Left lobe of liver (tissue), 2 donors: ENCODE results near the gene CLCN6. TPM values are rescaled to one million over a fixed set of nuclear protein-coding genes. Genes with fewer than 3 reads are reported as not detected.
A peak's percentile ranks its signal among the peaks of the same experiment; 100 is the strongest.

Experiments
- ATAC-seq: fragments of 200-7000 bp; cut with Tn5 transposase; one replicate; pipeline ENCODE4 v1.9.1; 2020; ENCODE audit warnings: mild to moderate bottlenecking, moderate library complexity
- DNase-seq: peaks from one replicate; pipeline ENCODE4 v3.0.0-alpha.2; 2020; ENCODE audit warnings: low spot score
- total RNA-seq: library from RNA; stranded (reverse); gene quantifications from one replicate; pipeline ENCODE4 v1.2.1, GENCODE V29; 2021
- donor health status: DM: no; HTN: no; CAD: no; lungs with moderate emphysema.
- donor health status: DM: no; HTN: yes; CAD: no.

The CLCN6 gene, protein sequence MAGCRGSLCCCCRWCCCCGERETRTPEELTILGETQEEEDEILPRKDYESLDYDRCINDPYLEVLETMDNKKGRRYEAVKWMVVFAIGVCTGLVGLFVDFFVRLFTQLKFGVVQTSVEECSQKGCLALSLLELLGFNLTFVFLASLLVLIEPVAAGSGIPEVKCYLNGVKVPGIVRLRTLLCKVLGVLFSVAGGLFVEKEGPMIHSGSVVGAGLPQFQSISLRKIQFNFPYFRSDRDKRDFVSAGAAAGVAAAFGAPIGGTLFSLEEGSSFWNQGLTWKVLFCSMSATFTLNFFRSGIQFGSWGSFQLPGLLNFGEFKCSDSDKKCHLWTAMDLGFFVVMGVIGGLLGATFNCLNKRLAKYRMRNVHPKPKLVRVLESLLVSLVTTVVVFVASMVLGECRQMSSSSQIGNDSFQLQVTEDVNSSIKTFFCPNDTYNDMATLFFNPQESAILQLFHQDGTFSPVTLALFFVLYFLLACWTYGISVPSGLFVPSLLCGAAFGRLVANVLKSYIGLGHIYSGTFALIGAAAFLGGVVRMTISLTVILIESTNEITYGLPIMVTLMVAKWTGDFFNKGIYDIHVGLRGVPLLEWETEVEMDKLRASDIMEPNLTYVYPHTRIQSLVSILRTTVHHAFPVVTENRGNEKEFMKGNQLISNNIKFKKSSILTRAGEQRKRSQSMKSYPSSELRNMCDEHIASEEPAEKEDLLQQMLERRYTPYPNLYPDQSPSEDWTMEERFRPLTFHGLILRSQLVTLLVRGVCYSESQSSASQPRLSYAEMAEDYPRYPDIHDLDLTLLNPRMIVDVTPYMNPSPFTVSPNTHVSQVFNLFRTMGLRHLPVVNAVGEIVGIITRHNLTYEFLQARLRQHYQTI
- total RNA-seq: 10.8 TPM

GRCh38 chr1:11805422-11806306 is at the start of gene CLCN6, which contains the start of gene MTHFR:
Gene CLCN6, plus strand, starts transcription at chr1:11806191. Its CDS starts 72 bp downstream, at chr1:11806263.
Gene MTHFR, minus strand, starts transcription at chr1:11805964. Its CDS starts 2,848 bp downstream, at chr1:11803116.
- DNase-seq (peak; percentile 100), ATAC-seq (peak; percentile 88)

DNA sequence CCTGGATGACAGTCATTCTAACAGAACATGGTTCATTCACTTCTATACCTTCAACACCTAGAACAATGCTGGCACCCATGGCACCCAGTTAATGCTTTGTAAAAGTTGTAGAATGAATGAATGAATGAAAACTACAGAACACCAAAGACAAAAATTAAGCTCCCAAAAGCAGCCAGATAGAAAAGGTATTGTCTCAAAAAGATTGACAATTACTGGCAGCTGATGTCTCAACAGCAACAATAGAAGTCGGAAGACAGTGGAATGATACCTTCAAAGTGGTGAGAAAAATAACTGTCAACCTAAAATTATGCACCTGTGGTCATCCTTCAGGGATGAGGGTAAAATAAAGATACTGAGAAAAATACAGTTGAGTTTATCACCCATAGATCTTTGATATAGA is 48.9 kb upstream of the CLCN6 start:
- ATAC-seq: no peak
- no peak for DNase-seq

DNA sequence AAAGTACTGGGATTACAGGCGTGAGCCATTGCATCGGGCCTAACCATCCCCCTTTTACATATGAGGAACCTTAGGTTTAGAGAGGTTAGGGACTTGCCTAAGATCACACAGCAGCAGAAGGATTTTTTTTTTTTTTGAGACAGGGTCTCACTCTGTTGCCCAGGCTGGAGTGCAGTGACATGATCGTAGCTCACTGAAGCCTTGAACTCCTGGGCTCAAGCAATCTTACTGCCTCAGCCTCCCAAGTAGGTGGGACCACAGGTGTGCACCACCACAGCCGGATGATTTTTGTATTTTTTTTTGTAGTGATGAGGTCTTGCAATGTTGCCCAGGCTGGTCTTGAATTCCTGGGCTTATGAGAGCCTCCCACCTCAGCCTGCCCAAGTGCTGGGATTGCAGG is 46.2 kb upstream of the CLCN6 start:
- ATAC-seq: no peak
- no peak for DNase-seq

GRCh38 chr1:11761285-11761684 is 44.7 kb upstream of the CLCN6 start:
- no peak for ATAC-seq
- no peak for DNase-seq

GRCh38 chr1:11761988-11762406 is 44.0 kb upstream of the CLCN6 start, which contains the start of gene C1orf167:
Gene C1orf167, plus strand, starts transcription at chr1:11762193. Its CDS starts 2,208 bp downstream, at chr1:11764401.
- ATAC-seq: peak; percentile 47
- no peak for DNase-seq

GRCh38 chr1:11764115-11764514 is 41.9 kb upstream of the CLCN6 start:
- ATAC-seq (no peak), DNase-seq (no peak)

DNA sequence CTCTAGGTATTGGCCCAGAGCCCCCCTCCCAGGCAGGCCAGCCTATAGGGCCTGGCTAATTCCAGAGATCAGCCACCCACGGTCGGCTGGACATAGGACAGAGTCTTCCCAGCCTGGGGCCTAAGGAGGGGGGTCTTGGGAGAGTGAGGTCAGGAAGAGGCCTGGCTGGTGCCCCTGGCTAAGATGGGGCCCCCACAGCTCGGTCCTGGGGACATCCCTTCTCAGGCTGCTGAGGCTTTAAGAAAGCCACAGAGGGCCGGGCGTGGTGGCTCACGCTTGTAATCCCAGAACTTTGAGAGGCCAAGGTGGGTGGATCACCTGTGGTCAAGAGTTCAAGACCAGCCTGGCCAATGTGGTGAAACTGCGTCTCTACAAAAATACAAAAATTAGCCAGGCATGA is 41.5 kb upstream of the CLCN6 start:
- DNase-seq: no peak
- no peak for ATAC-seq

GRCh38 chr1:11765661-11766428 is 40.1 kb upstream of the CLCN6 start:
- no peak for DNase-seq
- no peak for ATAC-seq

DNA sequence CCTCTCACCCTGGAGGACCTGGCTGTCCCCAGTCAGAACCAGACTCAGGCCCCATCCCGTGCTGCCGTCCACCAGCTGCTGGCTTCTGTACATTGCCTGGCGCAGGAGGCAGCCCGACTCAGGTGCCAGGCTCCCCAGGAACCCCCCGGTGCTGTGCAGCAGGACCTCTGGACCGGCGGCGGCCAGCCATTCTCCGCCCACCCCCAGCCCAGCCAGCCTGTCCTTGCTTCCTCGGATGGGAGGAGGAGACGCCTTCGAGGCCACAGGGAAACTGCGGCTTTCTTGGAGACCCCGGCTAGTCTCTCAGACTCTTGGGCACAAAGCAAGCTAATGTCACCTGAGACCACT is 39.6 kb upstream of the CLCN6 start:
- ATAC-seq (no peak), DNase-seq (no peak)

DNA sequence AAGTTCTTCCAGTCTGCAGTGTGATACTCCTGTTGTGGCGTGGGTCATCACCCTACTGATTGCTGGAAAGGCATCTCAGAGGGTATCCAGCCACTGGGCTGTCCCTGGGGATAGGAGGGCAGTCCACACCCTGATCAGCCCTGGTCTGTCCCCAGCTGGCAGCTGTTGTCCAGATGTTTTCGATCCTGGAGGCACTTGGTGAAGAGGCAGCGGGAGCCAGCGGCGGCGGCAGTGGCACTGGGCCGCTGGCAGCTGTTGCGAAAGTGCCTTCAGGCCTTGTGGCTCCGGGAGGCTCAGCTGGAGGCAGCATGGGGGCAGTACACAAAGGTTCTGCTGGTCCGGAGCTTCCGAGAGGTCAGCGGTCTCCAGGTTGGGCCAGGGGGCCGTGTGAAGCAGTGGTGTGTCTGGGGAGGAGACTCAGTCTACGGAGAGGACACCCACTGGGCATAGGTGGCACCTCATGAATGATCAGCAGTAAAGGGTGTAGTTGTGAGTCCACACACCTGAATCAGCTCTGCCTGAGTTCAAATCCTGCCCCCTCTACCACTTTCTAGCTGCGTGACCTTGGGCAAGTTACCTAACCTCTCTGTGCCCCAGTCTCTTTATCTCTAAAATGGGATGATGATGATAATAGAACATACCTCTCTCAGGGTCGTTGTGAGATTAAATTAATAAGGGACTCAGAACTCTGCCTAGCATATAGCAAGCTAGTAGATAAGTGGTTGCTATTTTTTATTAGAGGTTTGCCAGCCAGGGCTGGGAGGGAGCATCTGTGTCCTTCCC is 37.9 kb upstream of the CLCN6 start:
- no peak for ATAC-seq
- no peak for DNase-seq

- ATAC-seq (no peak), DNase-seq (no peak)
Measured at GRCh38 chr1:11768821-11769220, 37.2 kb upstream of the CLCN6 start.

DNA sequence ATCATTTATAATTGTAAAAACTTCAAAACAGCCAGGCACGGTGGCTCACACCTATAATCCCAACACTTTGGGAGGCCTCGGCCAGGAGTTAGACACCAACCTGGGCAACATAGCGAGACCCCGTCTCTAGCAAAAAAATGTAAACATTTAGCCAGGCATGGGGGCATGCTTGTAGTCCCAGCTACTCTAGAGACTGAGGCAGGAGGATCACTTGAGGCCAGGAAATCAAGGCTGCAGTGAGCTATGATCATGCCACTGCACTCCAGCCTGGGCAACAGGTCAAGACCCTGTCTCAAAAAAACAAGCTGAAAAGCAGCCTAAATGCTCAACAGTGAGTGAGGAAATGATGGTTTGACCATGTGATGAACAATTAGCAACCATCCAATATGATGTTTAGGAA is 36.7 kb upstream of the CLCN6 start:
- no peak for ATAC-seq
- DNase-seq: no peak

GRCh38 chr1:11770011-11770410 is 36.0 kb upstream of the CLCN6 start:
- no peak for DNase-seq

GRCh38 chr1:11771481-11772043 is 34.4 kb upstream of the CLCN6 start:
- ATAC-seq: no peak
- DNase-seq: no peak

More at GRCh38 chr1:11770011-11770410, 36.0 kb upstream of the CLCN6 start:
- ATAC-seq: no peak

DNA sequence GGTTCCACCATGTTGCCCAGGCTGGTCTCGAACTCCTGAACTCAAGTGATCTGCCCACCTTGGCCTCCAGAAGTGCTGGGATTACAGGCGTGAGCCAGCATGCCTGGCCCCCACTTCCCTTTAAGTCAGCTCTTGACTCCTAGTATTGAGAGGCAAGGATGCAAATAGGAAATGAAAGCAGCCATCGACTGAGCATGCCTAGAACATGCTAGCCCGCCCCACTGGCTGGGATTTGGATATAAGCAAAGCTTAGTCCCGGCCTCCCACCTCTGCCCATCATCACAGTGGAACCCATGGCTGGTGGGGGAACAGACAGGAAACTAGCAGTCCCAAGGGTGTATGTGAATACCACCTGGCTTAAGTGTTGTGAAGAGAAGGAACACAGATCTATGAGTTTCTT is 33.5 kb upstream of the CLCN6 start:
- no peak for DNase-seq
- no peak for ATAC-seq

DNA sequence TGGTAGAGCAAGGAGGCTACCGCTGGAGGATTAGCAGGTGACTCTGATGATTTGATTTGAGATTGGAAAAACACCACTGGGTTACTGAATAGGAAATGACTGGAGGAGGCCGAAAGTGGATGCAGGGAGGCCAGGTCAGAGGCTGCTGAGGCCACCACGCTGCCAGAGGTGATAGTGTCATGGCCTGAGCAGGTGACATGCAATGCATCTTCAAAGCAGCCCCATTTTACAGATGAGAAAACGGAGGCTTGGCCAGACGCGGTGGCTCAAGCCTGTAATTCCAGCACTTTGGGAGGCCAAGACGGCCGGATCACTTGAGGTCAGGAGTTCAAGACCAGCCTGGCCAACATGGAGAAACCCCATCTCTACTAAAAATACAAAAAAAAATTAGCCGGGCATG is 31.2 kb upstream of the CLCN6 start:
- ATAC-seq: no peak
- no peak for DNase-seq

DNA sequence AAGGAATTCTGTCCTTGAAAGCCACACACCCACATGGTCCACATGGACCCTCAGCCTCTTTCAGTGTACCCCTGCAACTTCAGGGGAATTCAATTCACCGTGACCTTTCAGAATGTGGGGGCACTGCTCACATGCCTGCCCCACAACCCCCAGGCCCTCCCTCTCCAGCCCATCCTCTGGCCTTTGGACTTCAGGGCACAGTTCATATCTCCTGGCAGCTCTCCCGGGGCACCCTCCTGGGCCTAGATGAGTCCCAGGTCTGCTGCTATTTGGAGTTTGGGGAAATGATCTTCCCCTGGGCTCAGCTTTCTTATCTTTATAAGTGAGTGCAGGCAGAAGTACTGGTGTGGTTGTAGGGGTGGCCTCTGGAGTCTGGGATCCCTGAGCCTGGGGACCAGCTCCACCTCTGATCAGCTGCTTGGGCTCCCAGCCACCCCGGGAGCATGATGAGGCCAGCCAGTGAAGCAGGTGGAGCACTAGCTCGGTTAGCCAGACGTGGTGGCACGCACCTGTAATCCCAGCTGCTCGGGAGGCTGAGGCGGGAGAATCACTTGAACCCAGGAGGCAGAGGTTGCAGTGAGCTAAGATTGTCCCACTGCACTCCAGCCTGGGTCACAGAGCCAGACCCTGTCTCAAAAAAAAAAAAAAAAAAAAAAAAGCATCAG is 28.2 kb upstream of the CLCN6 start:
- ATAC-seq: peak; percentile 92
- peak; percentile 82 for DNase-seq

DNA sequence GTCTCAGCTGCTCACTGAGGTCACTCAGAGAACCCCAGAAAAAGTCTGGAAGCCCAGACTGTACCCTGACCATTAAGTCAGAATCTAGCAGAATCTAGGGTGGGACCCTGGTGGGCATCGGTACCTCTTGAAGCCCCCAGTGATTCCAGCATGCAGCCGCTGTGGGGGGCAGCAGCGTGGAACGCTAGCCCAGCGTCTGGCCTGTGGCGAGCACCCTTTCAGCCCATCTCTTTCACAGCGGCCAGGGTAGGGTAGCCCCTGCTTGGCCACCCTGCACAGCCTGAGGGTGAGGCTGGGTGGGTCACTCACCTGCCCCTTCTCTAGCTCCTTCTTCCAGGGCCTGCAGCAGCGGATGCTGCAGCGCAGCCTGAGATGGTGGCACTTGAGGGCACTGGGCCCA is 27.7 kb upstream of the CLCN6 start:
- DNase-seq: no peak
- no peak for ATAC-seq
